Spleen (tissue), 11 donors: ENCODE data around the gene CDKN2AIPNL. TPM values are rescaled to one million over a fixed set of nuclear protein-coding genes. Genes with fewer than 3 reads are reported as not detected.

Experiments used
- DNase-seq: peaks from one replicate; pipeline ENCODE4 v3.0.0-alpha.2; 2020
- H3K27ac ChIP-seq, 8 donors: fragments of 200-600 bp; sonication (generic) in 7 of 8; 1 replicate in 4 of 8; 2 replicates in 4 of 8; pipeline versions ENCODE4 v1.5.0 to v1.8.0; 2016 to 2021; ENCODE audit warnings: inconsistent platforms in 4 of 8, mild to moderate bottlenecking in 4 of 8, moderate library complexity in 1 of 8
- H3K27me3 ChIP-seq, 7 donors: fragments of 200-600 bp; sonication (generic) in 6 of 7; replicated peaks in 1 of 7; 1 replicate in 4 of 7; 2 replicates in 3 of 7; pipeline versions ENCODE4 v1.5.0 to v1.8.0; 2016 to 2021; ENCODE audit warnings: inconsistent platforms in 3 of 7, mild to moderate bottlenecking in 1 of 7
- H3K36me3 ChIP-seq, 6 donors: fragments of 200-600 bp; sonication (generic) in 5 of 6; 1 replicate in 4 of 6; 2 replicates in 2 of 6; pipeline versions ENCODE4 v1.5.0 to v1.8.0; 2016 to 2021; ENCODE audit warnings: inconsistent platforms in 2 of 6
- H3K4me1 ChIP-seq, 6 donors: fragments of 200-600 bp; sonication (generic) in 5 of 6; 1 replicate in 3 of 6; 2 replicates in 3 of 6; pipeline versions ENCODE4 v1.5.0 to v1.8.0; 2016 to 2021; ENCODE audit warnings: inconsistent platforms in 3 of 6
- H3K4me3 ChIP-seq, 8 donors: fragments of 200-600 bp; sonication (generic) in 7 of 8; 1 replicate in 4 of 8; 2 replicates in 4 of 8; pipeline versions ENCODE4 v1.5.0 to v1.8.0; 2016 to 2021; ENCODE audit warnings: inconsistent platforms in 4 of 8, mild to moderate bottlenecking in 4 of 8, moderate library complexity in 2 of 8
- H3K9me3 ChIP-seq, 8 donors: fragments of 200-600 bp; sonication (generic) in 7 of 8; 1 replicate in 4 of 8; 2 replicates in 4 of 8; pipeline versions ENCODE4 v1.5.0 to v1.8.0; 2016 to 2021; ENCODE audit warnings: inconsistent platforms in 4 of 8
- POLR2A ChIP-seq, 3 donors: fragments of 450-650 bp; IDR thresholded peaks; one replicate each; pipeline ENCODE4 v1.5.1; 2017; ENCODE audit warnings: antibody characterized with exemption in 3 of 3, mild to moderate bottlenecking in 1 of 3
- POLR2AphosphoS5 ChIP-seq, 3 donors: sonication (generic); formaldehyde crosslinking; IDR thresholded peaks; one replicate each; pipeline ENCODE4 v1.5.1; 2017; ENCODE audit warnings: antibody characterized with exemption in 3 of 3
- WGBS, 5 donors: extraction: QIAGEN DNeasy Blood & Tissue Kit in 3 of 5; methylation state at CpG; one replicate each; pipeline versions ENCODE4 v1.1.5 to v1.1.7; 2013 to 2018; 5-methylcytosine and 5-hydroxymethylcytosine counted together
- intact Hi-C: fragments of 100-400 bp; cut with DNase I; formaldehyde crosslinking; loops from one replicate; pipeline ENCODE4 v1.15.0; 2023; ENCODE audit warnings: low total_unique reads
- polyA plus RNA-seq, 3 donors: library from polyadenylated mRNA; stranded (reverse); fragments of 200-250 nt; gene quantifications; one replicate each; pipeline ENCODE4 v1.2.1, GENCODE V29; 2013
- total RNA-seq, 7 donors: library from RNA; depleted of rRNA in 3 of 7; stranded (reverse); fragments of >200 nt in 3 of 7; fragmentation: NEBNext Ultra II Directional in 4 of 7; extraction: Animal tissue kit (Norgen Biotek cat#: 25700) in 4 of 7; gene quantifications; one replicate each; pipeline versions ENCODE4 v1.1.0 to v1.2.1, GENCODE V29; 2016 to 2021
- TF ChIP-seq, protein P1 (sequence below), 11 experiments: fragments of 200-600 bp in 7 of 11; fragments of 450-650 bp in 4 of 11; sonication (generic) in 4 of 11; IDR thresholded peaks in 8 of 11; conservative IDR thresholded peaks in 3 of 11; 1 replicate in 7 of 11; 2 replicates in 4 of 11; pipeline versions ENCODE4 v1.4.0 to v1.8.0; 2016 to 2021; ENCODE audit warnings: antibody characterized with exemption in 11 of 11, inconsistent platforms in 4 of 11, mild to moderate bottlenecking in 1 of 11
- donor health status: healthy with polysubstance abuse.
- donor health status: DM: no; HTN: no; CAD: no; lungs with moderate emphysema.
- donor health status: DM: no; HTN: no; CAD: no.
- donor health status: Bipolar disorder and iron deficiency.
- donor health status: healthy.
- donor health status: DM: no; HTN: no; CAD: no.
- donor health status: DM: yes; HTN: yes; CAD: no.

CDKN2AIPNL gene
- total and polyA plus RNA-seq, 10 donors: 13.1 to 42.7 (median 16.3) TPM

DNA sequence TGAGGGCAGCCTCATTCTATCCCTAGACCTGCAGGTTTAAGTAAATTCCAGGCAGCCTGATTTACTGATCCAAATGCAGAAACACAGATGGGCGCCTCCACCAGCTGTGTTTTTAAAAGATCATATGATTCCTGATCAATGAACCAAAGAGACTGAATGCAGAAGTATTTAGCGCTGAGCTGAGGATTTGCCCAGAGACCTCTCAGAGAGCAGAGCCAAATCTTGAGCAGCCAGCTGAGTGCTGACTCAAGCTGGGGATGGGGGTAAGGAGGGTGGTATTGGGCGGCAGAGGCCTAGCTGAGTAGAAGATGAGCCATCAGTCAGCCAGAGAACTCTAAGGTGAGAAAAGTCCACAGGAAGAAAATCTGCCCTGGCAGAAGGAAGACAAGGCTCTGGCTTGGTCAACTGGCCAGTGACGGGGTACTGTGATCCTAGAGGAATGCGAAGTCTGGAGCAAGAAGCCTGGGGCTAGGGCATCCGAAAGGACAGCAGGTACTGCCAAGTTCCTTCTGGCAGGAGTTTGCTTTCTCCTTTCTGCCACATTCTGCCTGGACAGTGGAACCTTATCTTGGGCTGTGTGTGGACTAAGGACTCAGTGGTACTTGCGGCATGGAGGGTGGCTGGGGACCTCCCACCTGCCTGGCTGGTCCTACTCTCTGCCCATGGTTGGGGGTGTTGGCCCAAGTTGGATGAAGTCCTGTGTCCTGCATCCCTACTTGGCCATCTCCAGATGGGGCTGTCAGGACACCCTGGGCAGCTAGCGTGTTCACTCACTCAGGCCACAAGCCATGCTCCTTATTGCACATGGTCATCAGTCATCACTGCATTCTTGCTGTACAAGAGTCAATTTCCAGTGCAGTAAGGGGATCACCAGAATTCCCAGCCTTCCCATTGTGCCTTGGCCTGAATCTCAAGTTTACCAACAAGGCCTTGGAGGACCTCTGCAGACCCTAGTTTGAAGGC, 34.5 kb upstream of the CDKN2AIPNL start:
- peak; percentile 67 for DNase-seq
- intact Hi-C loops: no loop called here
- Histone ChIP-seq H3K27ac (peak overlapping the region in 4 of 8 donors; percentile 22 to 61 (median 39)), H3K36me3 (no peaks in the 10 kb centered on the region), H3K4me1 (peaks cover 0 to 38% (median 20%) of the 10 kb centered on the region in 6 donors), H3K9me3 (no peaks in the 10 kb centered on the region), H3K27me3 (no peaks in the 10 kb centered on the region), H3K4me3 (no peak overlapping the region)
- WGBS, 5 donors: 81 to 91% (median 88%) methylated on average over 7 to 8 of the region's 8 CpGs
- peak in 1 of 3 donors; percentile 47 for TF ChIP-seq POLR2AphosphoS5 (IDR thresholded peaks at IDR 0.05)
- TF ChIP-seq, protein P1, sequence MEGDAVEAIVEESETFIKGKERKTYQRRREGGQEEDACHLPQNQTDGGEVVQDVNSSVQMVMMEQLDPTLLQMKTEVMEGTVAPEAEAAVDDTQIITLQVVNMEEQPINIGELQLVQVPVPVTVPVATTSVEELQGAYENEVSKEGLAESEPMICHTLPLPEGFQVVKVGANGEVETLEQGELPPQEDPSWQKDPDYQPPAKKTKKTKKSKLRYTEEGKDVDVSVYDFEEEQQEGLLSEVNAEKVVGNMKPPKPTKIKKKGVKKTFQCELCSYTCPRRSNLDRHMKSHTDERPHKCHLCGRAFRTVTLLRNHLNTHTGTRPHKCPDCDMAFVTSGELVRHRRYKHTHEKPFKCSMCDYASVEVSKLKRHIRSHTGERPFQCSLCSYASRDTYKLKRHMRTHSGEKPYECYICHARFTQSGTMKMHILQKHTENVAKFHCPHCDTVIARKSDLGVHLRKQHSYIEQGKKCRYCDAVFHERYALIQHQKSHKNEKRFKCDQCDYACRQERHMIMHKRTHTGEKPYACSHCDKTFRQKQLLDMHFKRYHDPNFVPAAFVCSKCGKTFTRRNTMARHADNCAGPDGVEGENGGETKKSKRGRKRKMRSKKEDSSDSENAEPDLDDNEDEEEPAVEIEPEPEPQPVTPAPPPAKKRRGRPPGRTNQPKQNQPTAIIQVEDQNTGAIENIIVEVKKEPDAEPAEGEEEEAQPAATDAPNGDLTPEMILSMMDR (IDR thresholded peaks at IDR 0.05 in 8 of 11, conservative IDR thresholded peaks at IDR 0.05 in 3 of 11): no peak

DNA sequence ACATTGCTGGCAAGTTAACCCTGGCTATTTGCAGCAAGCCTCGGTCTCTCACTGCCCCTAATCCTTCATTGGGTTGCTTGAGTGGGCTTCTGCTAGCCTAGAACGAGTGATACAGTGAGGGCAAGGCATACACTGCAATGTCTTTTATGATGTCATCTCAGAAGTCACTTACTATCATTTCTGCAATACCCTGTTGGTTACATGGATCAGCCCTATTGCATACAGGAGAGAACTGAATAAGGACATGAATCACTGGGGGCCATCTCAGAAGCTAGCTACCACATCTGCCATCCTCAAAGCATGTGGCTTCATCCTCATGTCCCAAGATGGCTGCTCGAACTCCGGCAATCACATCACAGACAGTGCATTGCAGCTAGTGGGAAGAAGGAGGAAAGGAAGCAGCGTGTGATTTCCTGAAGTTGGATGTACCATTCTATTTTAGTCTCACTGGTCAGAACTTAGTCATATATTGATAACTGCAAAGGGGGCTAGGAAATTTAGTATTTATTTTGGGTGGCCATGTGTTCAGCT, 33.3 kb upstream of the CDKN2AIPNL start:
- Histone ChIP-seq H3K4me1 (peaks cover 0 to 38% (median 20%) of the 10 kb centered on the region in 6 donors), H3K27me3 (no peaks in the 10 kb centered on the region), H3K9me3 (no peaks in the 10 kb centered on the region), H3K27ac (peak overlapping the region in 2 of 8 donors; percentile 44 to 61), H3K36me3 (no peaks in the 10 kb centered on the region), H3K4me3 (no peak overlapping the region)
- 84 to 92% (median 85%) methylated on average over 5 of the region's 5 CpGs for WGBS, 5 donors
- peak; percentile 35 for DNase-seq
- TF ChIP-seq, protein P1 (IDR thresholded peaks at IDR 0.05 in 8 of 11, conservative IDR thresholded peaks at IDR 0.05 in 3 of 11): no peak
- TF ChIP-seq POLR2AphosphoS5 (IDR thresholded peaks at IDR 0.05) (no peak), POLR2A (IDR thresholded peaks at IDR 0.05) (no peak)
- intact Hi-C loops: no loop called here

- Histone ChIP-seq H3K27me3 (no peaks in the 10 kb centered on the region), H3K4me3 (no peak overlapping the region), H3K27ac (no peak overlapping the region), H3K9me3 (no peaks in the 10 kb centered on the region), H3K36me3 (no peaks in the 10 kb centered on the region), H3K4me1 (peaks cover 15 to 45% (median 20%) of the 10 kb centered on the region in 6 donors)
- DNase-seq: no peak
- TF ChIP-seq, protein P1 (IDR thresholded peaks at IDR 0.05 in 8 of 11, conservative IDR thresholded peaks at IDR 0.05 in 3 of 11): no peak
- TF ChIP-seq POLR2AphosphoS5 (IDR thresholded peaks at IDR 0.05): no peak
- no peak for TF ChIP-seq POLR2A (IDR thresholded peaks at IDR 0.05)
- intact Hi-C loops: no loop called here
- 54 to 81% (median 65%) methylated on average over 3 of the region's 3 CpGs for WGBS, 5 donors
Measured at GRCh38 chr5:134440201-134440755, 28.6 kb upstream of the CDKN2AIPNL start.
